BLaER1 (cell line): ENCODE data around the gene ERFL.

Experiments used
- H3K27ac ChIP-seq: shearing (Covaris generic); formaldehyde crosslinking; 2 replicates; pipeline ENCODE4 v1.8.1; 2022
- H3K27me3 ChIP-seq: shearing (Covaris generic); formaldehyde crosslinking; 2 replicates; pipeline ENCODE4 v1.8.1; 2022
- H3K36me3 ChIP-seq: shearing (Covaris generic); formaldehyde crosslinking; 2 replicates; pipeline ENCODE4 v1.8.1; 2022
- H3K4me1 ChIP-seq: shearing (Covaris generic); formaldehyde crosslinking; 2 replicates; pipeline ENCODE4 v1.8.1; 2022
- H3K4me2 ChIP-seq: shearing (Covaris generic); formaldehyde crosslinking; 2 replicates; pipeline ENCODE4 v1.8.1; 2022
- H3K4me3 ChIP-seq: shearing (Covaris generic); formaldehyde crosslinking; 2 replicates; pipeline ENCODE4 v1.8.1; 2022
- H3K9ac ChIP-seq: shearing (Covaris generic); formaldehyde crosslinking; 2 replicates; pipeline ENCODE4 v1.8.1; 2022
- H3K9me3 ChIP-seq: shearing (Covaris generic); formaldehyde crosslinking; 2 replicates; pipeline ENCODE4 v1.8.1; 2022
- H4K20me1 ChIP-seq: shearing (Covaris generic); formaldehyde crosslinking; 2 replicates; pipeline ENCODE4 v1.8.1; 2022
- Cebpa-rat ChIP-seq: shearing (Covaris generic); IDR thresholded peaks from 2 replicates; pipeline ENCODE4 v1.8.1; 2022

The ERFL gene

GRCh38 chr19:41901707-41902360 lies 26.4 kb downstream of the ERFL start:
- Histone ChIP-seq H4K20me1 (peaks cover 63% of the 10 kb centered on the region), H3K27me3 (no peaks in the 10 kb centered on the region), H3K4me1 (no peaks in the 10 kb centered on the region), H3K4me3 (no peak overlapping the region), H3K27ac (no peak overlapping the region), H3K36me3 (peaks cover 94% of the 10 kb centered on the region), H3K9me3 (no peaks in the 10 kb centered on the region), H3K4me2 (no peak overlapping the region), H3K9ac (no peak overlapping the region)
- no peak for TF ChIP-seq Cebpa-rat

- Histone ChIP-seq H3K27me3 (no peaks in the 10 kb centered on the region), H4K20me1 (peaks cover 48% of the 10 kb centered on the region), H3K4me2 (no peak overlapping the region), H3K27ac (no peak overlapping the region), H3K9me3 (no peaks in the 10 kb centered on the region), H3K36me3 (peaks cover 84% of the 10 kb centered on the region), H3K4me3 (no peak overlapping the region), H3K4me1 (peaks cover 6% of the 10 kb centered on the region; the same call in 1 of the 2 replicates), H3K9ac (no peak overlapping the region)
- no peak for TF ChIP-seq Cebpa-rat
Measured at GRCh38 chr19:41898235-41898634, 30.0 kb downstream of the ERFL start.

GRCh38 chr19:41897820-41898219 lies 30.4 kb downstream of the ERFL start:
- H3K4me3 ChIP-seq: no peak overlapping the region
- no peaks in the 10 kb centered on the region for H3K9me3 ChIP-seq
- H3K27ac ChIP-seq: no peak overlapping the region
- H4K20me1 ChIP-seq: peaks cover 45% of the 10 kb centered on the region
- TF ChIP-seq Cebpa-rat: no peak
- peaks cover 82% of the 10 kb centered on the region for H3K36me3 ChIP-seq
- H3K27me3 ChIP-seq: no peaks in the 10 kb centered on the region
- no peak overlapping the region for H3K4me2 ChIP-seq
- no peak overlapping the region for H3K9ac ChIP-seq
- H3K4me1 ChIP-seq: peaks cover 9% of the 10 kb centered on the region

- Histone ChIP-seq H3K27ac (no peak overlapping the region), H3K9me3 (no peaks in the 10 kb centered on the region), H3K36me3 (peaks cover 82% of the 10 kb centered on the region), H4K20me1 (peaks cover 45% of the 10 kb centered on the region), H3K27me3 (no peaks in the 10 kb centered on the region), H3K4me2 (no peak overlapping the region), H3K4me1 (peaks cover 15% of the 10 kb centered on the region), H3K4me3 (no peak overlapping the region), H3K9ac (no peak overlapping the region)
- no peak for TF ChIP-seq Cebpa-rat
Measured at GRCh38 chr19:41897181-41897580, 31.1 kb downstream of the ERFL start.

- Histone ChIP-seq H4K20me1 (peaks cover 46% of the 10 kb centered on the region), H3K36me3 (peaks cover 82% of the 10 kb centered on the region), H3K27ac (0 out of 2 replicates have a peak overlapping the region, but pooled peaks have one; percentile 13), H3K27me3 (no peaks in the 10 kb centered on the region), H3K9ac (no peak overlapping the region), H3K4me1 (peaks cover 21% of the 10 kb centered on the region), H3K4me2 (no peak overlapping the region), H3K9me3 (no peaks in the 10 kb centered on the region), H3K4me3 (no peak overlapping the region)
- TF ChIP-seq Cebpa-rat: no peak
Measured at GRCh38 chr19:41896581-41896942, 31.7 kb downstream of the ERFL start.

- peaks cover 82% of the 10 kb centered on the region for H3K36me3 ChIP-seq
Measured at GRCh38 chr19:41895745-41896580, 32.3 kb downstream of the ERFL start.

GRCh38 chr19:41894350-41894749 lies 33.9 kb downstream of the ERFL start:
- Histone ChIP-seq H3K9me3 (no peaks in the 10 kb centered on the region), H3K36me3 (peaks cover 82% of the 10 kb centered on the region), H3K4me1 (peaks cover 36% of the 10 kb centered on the region), H3K27ac (peak overlapping the region; percentile 30; the same call in 1 of the 2 replicates), H3K27me3 (no peaks in the 10 kb centered on the region), H4K20me1 (peaks cover 56% of the 10 kb centered on the region), H3K4me2 (0 out of 2 replicates have a peak overlapping the region, but pooled peaks have one; percentile 9), H3K4me3 (no peak overlapping the region), H3K9ac (no peak overlapping the region)
- TF ChIP-seq Cebpa-rat: no peak

More at GRCh38 chr19:41895745-41896580, 32.3 kb downstream of the ERFL start:
- H3K4me1 ChIP-seq: peaks cover 27% of the 10 kb centered on the region
- H3K9ac ChIP-seq: no peak overlapping the region
- no peaks in the 10 kb centered on the region for H3K9me3 ChIP-seq
- no peaks in the 10 kb centered on the region for H3K27me3 ChIP-seq
- H4K20me1 ChIP-seq: peaks cover 51% of the 10 kb centered on the region
- H3K4me2 ChIP-seq: no peak overlapping the region
- H3K4me3 ChIP-seq: no peak overlapping the region
- peak overlapping the region; percentile 13; the same call in 1 of the 2 replicates for H3K27ac ChIP-seq
- no peak for TF ChIP-seq Cebpa-rat

- peaks cover 41% of the 10 kb centered on the region for H3K4me1 ChIP-seq
- no peak overlapping the region for H3K4me3 ChIP-seq
- 0 out of 2 replicates have a peak overlapping the region, but pooled peaks have one; percentile 9 for H3K4me2 ChIP-seq
- peaks cover 82% of the 10 kb centered on the region for H3K36me3 ChIP-seq
- H3K9me3 ChIP-seq: no peaks in the 10 kb centered on the region
- H3K27ac ChIP-seq: peak overlapping the region; percentile 30; the same call in 1 of the 2 replicates
- peaks cover 57% of the 10 kb centered on the region for H4K20me1 ChIP-seq
- H3K9ac ChIP-seq: no peak overlapping the region
- no peak for TF ChIP-seq Cebpa-rat
- H3K27me3 ChIP-seq: no peaks in the 10 kb centered on the region
Measured at GRCh38 chr19:41893899-41894298, 34.4 kb downstream of the ERFL start.

GRCh38 chr19:41892173-41892902 lies 35.9 kb downstream of the ERFL start:
- peaks cover 78% of the 10 kb centered on the region for H3K36me3 ChIP-seq
- peak overlapping the region; percentile 39; the same call in 1 of the 2 replicates for H3K27ac ChIP-seq
- H3K4me3 ChIP-seq: no peak overlapping the region
- H4K20me1 ChIP-seq: peaks cover 63% of the 10 kb centered on the region
- no peak overlapping the region for H3K9ac ChIP-seq
- no peaks in the 10 kb centered on the region for H3K9me3 ChIP-seq
- no peaks in the 10 kb centered on the region for H3K27me3 ChIP-seq
- H3K4me2 ChIP-seq: no peak overlapping the region; the same call in 1 of the 2 replicates
- peaks cover 53% of the 10 kb centered on the region for H3K4me1 ChIP-seq
- no peak for TF ChIP-seq Cebpa-rat
